GM12873 (cell line): ENCODE measurements around the gene TMEM121.

Experiments
- CTCF ChIP-seq: IDR thresholded peaks from 2 replicates; pipeline ENCODE4 v1.5.1; 2012; ENCODE audit warnings: low read depth, mild to moderate bottlenecking, moderate library complexity, low read length, control low read depth; ENCODE audit not compliant: insufficient read depth; ENCODE audit errors: missing control alignments

TMEM121 gene

GRCh38 chr14:105480807-105481801, 45.3 kb upstream of the TMEM121 start:
- peak; percentile 97 for TF ChIP-seq CTCF

- no peak for TF ChIP-seq CTCF
Observed at GRCh38 chr14:105481886-105482457, 44.4 kb upstream of the TMEM121 start.

- TF ChIP-seq CTCF, result no peak
Observed at GRCh38 chr14:105482486-105483110, 43.8 kb upstream of the TMEM121 start.

GRCh38 chr14:105483300-105484068, 42.9 kb upstream of the TMEM121 start:
- TF ChIP-seq CTCF, result no peak

- TF ChIP-seq CTCF, result no peak
Observed at GRCh38 chr14:105484069-105484996, 42.0 kb upstream of the TMEM121 start.

- TF ChIP-seq CTCF, result no peak
Observed at GRCh38 chr14:105484997-105485393, 41.4 kb upstream of the TMEM121 start.
